22Rv1 (cell line): Measurements from ENCODE around the gene ACE2.

ENCODE experiments used
- CTCF ChIP-seq: fragments of 450-650 bp; IDR thresholded peaks from 2 replicates; pipeline ENCODE4 v1.5.1; 2017; ENCODE audit warnings: mild to moderate bottlenecking
- ZFX ChIP-seq: fragments of 450-650 bp; IDR thresholded peaks from 2 replicates; pipeline ENCODE4 v1.6.1; 2017; ENCODE audit warnings: antibody characterized with exemption, borderline replicate concordance

GRCh38 chrX:15617111-15617510, 16.4 kb upstream of the ACE2 start:
- TF ChIP-seq CTCF (no peak), ZFX (no peak)
